ENCODE results near the gene SOD1. TPM values are rescaled to one million over a fixed set of nuclear protein-coding genes. Genes with fewer than 3 reads are reported as not detected.

The SOD1 gene
- total RNA-seq, 4 donors from 2014 or later: 118 to 141 (median 130) TPM

- TF ChIP-seq POLR2A (IDR thresholded peaks at IDR 0.05): no peak
- TF ChIP-seq, protein P1, sequence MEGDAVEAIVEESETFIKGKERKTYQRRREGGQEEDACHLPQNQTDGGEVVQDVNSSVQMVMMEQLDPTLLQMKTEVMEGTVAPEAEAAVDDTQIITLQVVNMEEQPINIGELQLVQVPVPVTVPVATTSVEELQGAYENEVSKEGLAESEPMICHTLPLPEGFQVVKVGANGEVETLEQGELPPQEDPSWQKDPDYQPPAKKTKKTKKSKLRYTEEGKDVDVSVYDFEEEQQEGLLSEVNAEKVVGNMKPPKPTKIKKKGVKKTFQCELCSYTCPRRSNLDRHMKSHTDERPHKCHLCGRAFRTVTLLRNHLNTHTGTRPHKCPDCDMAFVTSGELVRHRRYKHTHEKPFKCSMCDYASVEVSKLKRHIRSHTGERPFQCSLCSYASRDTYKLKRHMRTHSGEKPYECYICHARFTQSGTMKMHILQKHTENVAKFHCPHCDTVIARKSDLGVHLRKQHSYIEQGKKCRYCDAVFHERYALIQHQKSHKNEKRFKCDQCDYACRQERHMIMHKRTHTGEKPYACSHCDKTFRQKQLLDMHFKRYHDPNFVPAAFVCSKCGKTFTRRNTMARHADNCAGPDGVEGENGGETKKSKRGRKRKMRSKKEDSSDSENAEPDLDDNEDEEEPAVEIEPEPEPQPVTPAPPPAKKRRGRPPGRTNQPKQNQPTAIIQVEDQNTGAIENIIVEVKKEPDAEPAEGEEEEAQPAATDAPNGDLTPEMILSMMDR (IDR thresholded peaks at IDR 0.05): no peak
- intact Hi-C loops (cut with DNase I; ENCODE audit: low total_unique reads): no loop called here
- WGBS, 2 donors: 74 to 82% methylated on average over 12 of the region's 12 CpGs
- no peak for DNase-seq (ENCODE audit: low spot score in 2 of 2)
- H3K4me3 ChIP-seq (ENCODE audit: low read depth, poor library complexity, severe bottlenecking): no peak overlapping the region
Observed at GRCh38 chr21:31671146-31671716, 11.7 kb downstream of the SOD1 start.

DNA sequence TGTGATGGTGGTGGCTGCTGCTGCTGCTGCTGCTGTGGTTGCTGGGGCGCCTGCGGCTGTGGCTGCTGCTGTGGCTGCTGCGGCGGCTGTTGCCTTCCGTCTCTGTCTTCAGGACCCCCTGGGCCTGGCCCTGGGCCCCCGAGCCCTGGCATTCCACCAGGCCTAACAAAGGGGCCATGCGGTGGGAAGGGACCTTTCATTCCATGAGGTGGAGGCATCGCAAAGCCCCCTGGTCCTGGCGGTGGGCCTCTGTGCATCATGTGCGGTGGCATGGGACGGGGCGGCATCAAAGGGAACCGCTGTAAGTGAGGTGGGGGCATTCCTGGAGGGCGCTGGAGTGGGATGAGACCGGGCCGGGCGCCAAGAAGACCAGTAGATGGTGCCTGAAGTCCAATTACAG is 12.4 kb downstream of the SOD1 start:
- no peak overlapping the region for H3K4me3 ChIP-seq (ENCODE audit: low read depth, poor library complexity, severe bottlenecking)
- intact Hi-C loops (cut with DNase I; ENCODE audit: low total_unique reads): no loop called here
- no peak for DNase-seq (ENCODE audit: low spot score in 2 of 2)
- 94 to 95% methylated on average over 17 of the region's 17 CpGs for WGBS, 2 donors
- TF ChIP-seq, protein P1 (IDR thresholded peaks at IDR 0.05): no peak
- no peak for TF ChIP-seq POLR2A (IDR thresholded peaks at IDR 0.05)

GRCh38 chr21:31673321-31673912 is 13.9 kb downstream of the SOD1 start:
- intact Hi-C loops (cut with DNase I; ENCODE audit: low total_unique reads): no loop called here
- TF ChIP-seq, protein P1 (IDR thresholded peaks at IDR 0.05): no peak
- TF ChIP-seq POLR2A (IDR thresholded peaks at IDR 0.05): no peak
- no peak for DNase-seq (ENCODE audit: low spot score in 2 of 2)
- 93 to 99% methylated on average over 3 of the region's 3 CpGs for WGBS, 2 donors
- H3K4me3 ChIP-seq (ENCODE audit: low read depth, poor library complexity, severe bottlenecking): no peak overlapping the region

- intact Hi-C loops (cut with DNase I; ENCODE audit: low total_unique reads): no loop called here
- H3K4me3 ChIP-seq (ENCODE audit: low read depth, poor library complexity, severe bottlenecking): no peak overlapping the region
- 88 to 90% methylated on average over 7 of the region's 7 CpGs for WGBS, 2 donors
- DNase-seq (ENCODE audit: low spot score in 2 of 2): no peak
- TF ChIP-seq, protein P1 (IDR thresholded peaks at IDR 0.05): no peak
- TF ChIP-seq POLR2A (IDR thresholded peaks at IDR 0.05): no peak
Observed at GRCh38 chr21:31675318-31675717, 15.8 kb downstream of the SOD1 start.

- TF ChIP-seq POLR2A (IDR thresholded peaks at IDR 0.05): no peak
- TF ChIP-seq, protein P1 (IDR thresholded peaks at IDR 0.05): no peak
- WGBS, 2 donors: 91% methylated on average over 2 of the region's 2 CpGs
- intact Hi-C loops (cut with DNase I; ENCODE audit: low total_unique reads): no loop called here
- no peak for DNase-seq (ENCODE audit: low spot score in 2 of 2)
- no peak overlapping the region for H3K4me3 ChIP-seq (ENCODE audit: low read depth, poor library complexity, severe bottlenecking)
Observed at GRCh38 chr21:31675960-31676359, 16.5 kb downstream of the SOD1 start.

DNA sequence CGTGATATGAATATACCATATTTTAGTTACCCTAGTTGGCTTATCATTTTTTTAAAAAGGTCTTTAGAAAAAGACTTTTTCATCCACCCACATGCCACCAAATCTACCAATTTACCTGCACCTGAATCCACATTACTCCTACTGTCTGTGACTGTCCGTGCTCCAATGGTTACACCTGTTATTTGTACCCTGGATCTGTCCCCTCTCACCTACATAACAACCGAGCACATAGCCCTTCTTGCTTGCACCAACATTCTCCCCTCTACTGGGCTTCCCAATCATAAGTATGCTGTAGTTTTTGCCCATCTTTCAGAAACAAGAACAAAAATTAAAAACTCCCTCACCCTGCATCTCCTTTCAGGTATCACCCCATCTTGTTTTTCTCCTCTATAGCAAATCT is 17.6 kb downstream of the SOD1 start:
- H3K4me3 ChIP-seq (ENCODE audit: low read depth, poor library complexity, severe bottlenecking): no peak overlapping the region
- intact Hi-C loops (cut with DNase I; ENCODE audit: low total_unique reads): no loop called here
- 98% methylated on average over 3 of the region's 3 CpGs for WGBS, 2 donors
- DNase-seq (ENCODE audit: low spot score in 2 of 2): no peak
- TF ChIP-seq, protein P1 (IDR thresholded peaks at IDR 0.05): no peak
- TF ChIP-seq POLR2A (IDR thresholded peaks at IDR 0.05): no peak
